ENCODE results near the gene KCNMA1. TPM values are rescaled to one million over a fixed set of nuclear protein-coding genes. Genes with fewer than 3 reads are reported as not detected.

KCNMA1 gene
- total RNA-seq, 1 donor from 2014 or later: 87.6 TPM

DNA sequence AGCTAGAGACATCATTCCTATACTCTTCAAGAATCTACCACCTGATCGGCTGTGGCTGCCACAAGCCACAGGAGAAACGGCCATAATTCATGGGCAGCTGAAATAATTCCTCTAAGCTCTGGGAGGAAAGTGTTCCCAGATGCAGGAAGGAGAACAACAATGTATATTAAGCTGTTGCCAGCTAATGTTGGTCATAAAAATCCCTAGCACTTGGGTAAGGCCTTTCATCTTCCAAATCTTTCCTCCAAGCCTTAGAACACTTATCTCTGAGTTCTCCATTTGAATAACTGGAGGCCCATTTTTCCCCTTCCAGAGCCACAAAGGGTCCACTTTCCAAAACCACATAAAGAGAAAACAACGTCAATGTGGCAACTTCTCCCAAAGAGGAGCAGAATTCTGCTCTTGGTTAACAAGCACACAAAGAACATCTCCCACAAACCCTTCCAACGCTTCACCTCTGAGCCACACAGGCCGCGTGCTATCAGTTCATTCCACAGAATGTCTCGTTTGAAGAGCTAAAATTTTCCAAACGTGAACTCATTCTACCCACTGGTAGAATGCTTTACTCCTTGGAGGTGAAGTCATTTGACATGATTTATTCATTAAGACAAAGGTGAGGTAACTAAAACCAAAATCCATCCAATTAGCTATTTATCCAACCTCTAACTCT, 11.2 kb downstream of the KCNMA1 start:
- peak overlapping the region; percentile 7 for H3K27ac Mint-ChIP-seq (ENCODE audit: unreplicated experiment)

DNA sequence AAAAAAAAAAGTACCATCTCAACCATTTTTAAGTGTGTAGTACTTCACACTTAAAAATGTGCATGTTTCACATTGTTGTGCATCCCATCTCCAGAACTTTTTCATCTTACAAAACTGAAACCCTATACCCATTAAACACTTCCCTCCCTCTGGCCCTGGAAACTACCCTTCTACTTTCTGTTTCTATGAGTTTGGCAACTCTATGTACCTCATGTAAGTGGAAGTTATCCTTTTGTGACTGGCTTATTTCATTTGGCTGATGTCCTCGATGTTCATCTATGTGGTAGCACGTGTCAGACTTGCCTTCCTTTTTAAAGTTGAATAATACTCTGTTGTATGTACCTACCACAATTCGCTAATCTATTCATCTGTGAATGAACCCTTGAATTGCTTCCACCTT, 12.2 kb downstream of the KCNMA1 start:
- Mint-ChIP-seq H3K27ac (ENCODE audit: unreplicated experiment) (no peak overlapping the region), H3K4me3 (ENCODE audit: unreplicated experiment) (no peak overlapping the region), H3K27me3 (ENCODE audit: low read depth) (no peaks in the 10 kb centered on the region), H3K9me3 (ENCODE audit: low read depth) (no peaks in the 10 kb centered on the region), H3K4me1 (ENCODE audit: low read depth) (peaks cover 51% of the 10 kb centered on the region), H3K36me3 (ENCODE audit: low read depth) (no peaks in the 10 kb centered on the region)
- no peak for TF ChIP-seq CTCF (IDR thresholded peaks at IDR 0.05)
- no peak for DNase-seq (ENCODE audit: low spot score)

More for the DNA sequence above, 11.2 kb downstream of the KCNMA1 start:
- DNase-seq (ENCODE audit: low spot score): no peak
- Mint-ChIP-seq H3K9me3 (ENCODE audit: low read depth) (no peaks in the 10 kb centered on the region), H3K4me1 (ENCODE audit: low read depth) (peaks cover 55% of the 10 kb centered on the region), H3K4me3 (ENCODE audit: unreplicated experiment) (no peak overlapping the region), H3K27me3 (ENCODE audit: low read depth) (no peaks in the 10 kb centered on the region), H3K36me3 (ENCODE audit: low read depth) (no peaks in the 10 kb centered on the region)
- no peak for TF ChIP-seq CTCF (IDR thresholded peaks at IDR 0.05)

GRCh38 chr10:77622889-77623291, 14.7 kb downstream of the KCNMA1 start:
- H3K27me3 Mint-ChIP-seq (ENCODE audit: low read depth): no peaks in the 10 kb centered on the region
- H3K4me1 Mint-ChIP-seq (ENCODE audit: low read depth): peaks cover 26% of the 10 kb centered on the region
- no peak for DNase-seq (ENCODE audit: low spot score)
- no peaks in the 10 kb centered on the region for H3K9me3 Mint-ChIP-seq (ENCODE audit: low read depth)
- no peak for TF ChIP-seq CTCF (IDR thresholded peaks at IDR 0.05)
- peaks cover 2% of the 10 kb centered on the region for H3K36me3 Mint-ChIP-seq (ENCODE audit: low read depth)
- H3K4me3 Mint-ChIP-seq (ENCODE audit: unreplicated experiment): no peak overlapping the region
- H3K27ac Mint-ChIP-seq (ENCODE audit: unreplicated experiment): no peak overlapping the region

DNA sequence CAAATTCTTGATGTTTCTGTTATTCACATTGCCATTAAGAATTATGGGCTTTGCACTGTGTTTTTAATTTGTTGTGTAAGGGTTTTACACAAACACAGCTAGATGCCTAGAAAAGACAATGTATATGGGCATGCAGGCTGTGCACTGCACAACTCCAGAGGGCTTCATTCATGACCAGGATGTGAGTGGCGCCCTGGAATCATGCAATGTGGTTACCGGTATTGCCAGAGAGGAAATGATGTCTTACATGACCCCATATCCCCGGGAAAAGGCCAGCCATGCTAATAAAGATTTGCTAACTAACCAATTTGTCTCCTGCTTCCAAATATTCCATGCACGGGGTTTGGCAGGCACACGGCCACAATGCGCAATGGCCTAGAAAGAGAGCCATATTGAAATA, 16.9 kb downstream of the KCNMA1 start:
- no peak for TF ChIP-seq CTCF (IDR thresholded peaks at IDR 0.05)
- Mint-ChIP-seq H3K27me3 (ENCODE audit: low read depth) (no peaks in the 10 kb centered on the region), H3K9me3 (ENCODE audit: low read depth) (no peaks in the 10 kb centered on the region), H3K36me3 (ENCODE audit: low read depth) (peaks cover 2% of the 10 kb centered on the region), H3K4me1 (ENCODE audit: low read depth) (peaks cover 19% of the 10 kb centered on the region), H3K4me3 (ENCODE audit: unreplicated experiment) (no peak overlapping the region), H3K27ac (ENCODE audit: unreplicated experiment) (no peak overlapping the region)
- no peak for DNase-seq (ENCODE audit: low spot score)

DNA sequence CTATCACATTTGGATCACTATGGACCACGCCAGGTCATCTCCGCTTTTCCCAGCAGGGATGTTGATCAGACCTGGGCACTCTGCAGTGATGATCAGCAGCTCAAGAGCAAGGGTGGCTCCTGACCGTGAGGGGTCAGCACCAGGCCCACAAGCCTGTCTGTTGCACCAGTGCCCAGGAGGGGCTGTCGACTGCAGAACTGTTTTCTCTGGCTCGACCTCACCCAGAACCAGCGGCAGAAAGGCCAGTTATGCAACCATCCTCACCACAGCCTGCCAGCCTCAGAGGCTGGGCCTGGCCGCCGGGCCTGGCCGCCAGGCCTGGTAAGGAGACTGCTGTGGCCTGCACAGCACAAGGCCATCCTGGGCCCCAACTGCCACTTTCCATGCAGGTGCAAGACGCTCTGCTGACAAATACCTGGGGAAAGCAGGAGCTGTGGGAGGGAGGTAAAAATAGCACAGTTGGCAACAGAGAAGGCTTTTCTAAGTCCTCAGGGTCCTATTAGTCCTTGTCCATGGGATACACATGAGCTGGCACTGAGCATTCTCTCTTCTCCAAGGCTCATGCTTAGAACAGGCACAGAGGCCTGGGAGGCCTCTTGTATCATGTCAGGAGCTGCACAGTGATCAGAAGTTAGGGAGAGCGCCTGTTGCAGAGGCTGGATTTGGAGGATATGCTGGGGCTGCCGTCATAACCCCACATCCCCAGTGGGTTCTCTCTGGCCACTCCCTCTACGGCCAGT, 17.5 kb downstream of the KCNMA1 start:
- no peaks in the 10 kb centered on the region for H3K9me3 Mint-ChIP-seq (ENCODE audit: low read depth)
- no peaks in the 10 kb centered on the region for H3K27me3 Mint-ChIP-seq (ENCODE audit: low read depth)
- DNase-seq (ENCODE audit: low spot score): no peak
- H3K36me3 Mint-ChIP-seq (ENCODE audit: low read depth): peaks cover 2% of the 10 kb centered on the region
- H3K4me1 Mint-ChIP-seq (ENCODE audit: low read depth): peaks cover 13% of the 10 kb centered on the region
- no peak overlapping the region for H3K27ac Mint-ChIP-seq (ENCODE audit: unreplicated experiment)
- TF ChIP-seq CTCF (IDR thresholded peaks at IDR 0.05): no peak
- H3K4me3 Mint-ChIP-seq (ENCODE audit: unreplicated experiment): no peak overlapping the region

Data from chondrocyte (in vitro differentiated cells).